Measurements from ENCODE around the gene MIR17HG.

DNA sequence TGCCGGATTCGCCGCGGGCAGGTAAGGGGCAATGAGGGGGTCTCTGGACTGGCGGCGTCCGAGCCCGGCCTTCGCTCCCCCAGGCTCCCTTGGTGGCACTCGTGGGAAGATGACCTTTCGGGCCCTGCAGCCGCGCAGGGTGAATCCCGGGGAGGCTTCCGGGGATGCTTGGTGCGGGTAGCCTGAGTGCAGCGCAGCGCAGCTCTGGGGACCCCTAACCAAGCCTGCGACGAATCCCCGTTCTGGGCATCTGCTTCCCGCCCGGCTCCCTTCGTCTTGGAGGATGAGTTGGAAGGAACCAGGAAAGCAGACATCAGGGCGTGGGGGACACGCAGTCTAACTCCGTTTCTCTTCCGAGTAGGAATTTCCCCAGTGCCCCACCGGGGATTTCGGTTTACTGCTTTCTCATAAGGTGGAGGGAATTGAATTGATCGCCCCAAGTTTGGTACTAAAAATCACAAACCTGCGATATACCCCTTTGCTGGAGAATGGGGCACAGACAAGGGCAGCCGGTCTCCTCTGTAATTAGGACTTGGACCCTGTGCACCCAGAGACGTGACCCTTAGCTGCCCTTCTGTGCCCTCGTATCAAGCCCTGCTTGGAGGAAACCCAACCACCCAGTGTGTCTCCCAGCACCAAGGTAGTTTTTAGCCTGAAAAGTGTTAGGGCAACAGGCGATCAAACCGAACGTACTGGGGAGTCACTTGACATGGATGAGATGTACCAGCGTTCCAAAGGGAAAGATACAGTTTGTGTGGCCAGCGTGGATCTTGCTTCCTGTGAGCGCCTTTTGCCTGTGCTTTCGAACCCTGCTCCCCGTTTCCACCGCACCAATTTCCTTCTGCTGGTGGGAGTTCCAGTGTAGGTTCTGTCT is 51.9 kb downstream of the MIR17HG start:
- TF ChIP-seq, protein P1, sequence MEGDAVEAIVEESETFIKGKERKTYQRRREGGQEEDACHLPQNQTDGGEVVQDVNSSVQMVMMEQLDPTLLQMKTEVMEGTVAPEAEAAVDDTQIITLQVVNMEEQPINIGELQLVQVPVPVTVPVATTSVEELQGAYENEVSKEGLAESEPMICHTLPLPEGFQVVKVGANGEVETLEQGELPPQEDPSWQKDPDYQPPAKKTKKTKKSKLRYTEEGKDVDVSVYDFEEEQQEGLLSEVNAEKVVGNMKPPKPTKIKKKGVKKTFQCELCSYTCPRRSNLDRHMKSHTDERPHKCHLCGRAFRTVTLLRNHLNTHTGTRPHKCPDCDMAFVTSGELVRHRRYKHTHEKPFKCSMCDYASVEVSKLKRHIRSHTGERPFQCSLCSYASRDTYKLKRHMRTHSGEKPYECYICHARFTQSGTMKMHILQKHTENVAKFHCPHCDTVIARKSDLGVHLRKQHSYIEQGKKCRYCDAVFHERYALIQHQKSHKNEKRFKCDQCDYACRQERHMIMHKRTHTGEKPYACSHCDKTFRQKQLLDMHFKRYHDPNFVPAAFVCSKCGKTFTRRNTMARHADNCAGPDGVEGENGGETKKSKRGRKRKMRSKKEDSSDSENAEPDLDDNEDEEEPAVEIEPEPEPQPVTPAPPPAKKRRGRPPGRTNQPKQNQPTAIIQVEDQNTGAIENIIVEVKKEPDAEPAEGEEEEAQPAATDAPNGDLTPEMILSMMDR (conservative IDR thresholded peaks at IDR 0.05; ENCODE audit: low read depth, low read length) = no peak
- no peak for TF ChIP-seq EZH2 (IDR thresholded peaks at IDR 0.05; ENCODE audit: low read length, unreplicated experiment)
